Sigmoid colon (tissue), 7 donors: ENCODE measurements around the gene MCM9. TPM values are rescaled to one million over a fixed set of nuclear protein-coding genes. Genes with fewer than 3 reads are reported as not detected.
"Not testable (repeated sequence)": the region's sequence is repeated elsewhere in the genome, so short reads cannot be mapped to it uniquely, and the experiment has no call there.

Experiments used
- DNase-seq: peaks from one replicate; pipeline ENCODE4 v3.0.0-alpha.2; 2019
- H3K27ac ChIP-seq, 4 donors: fragments of 200-600 bp; sonication (generic); one replicate each; pipeline ENCODE4 v1.5.1; 2016 to 2019; ENCODE audit warnings: mild to moderate bottlenecking in 1 of 4
- H3K27me3 ChIP-seq, 3 donors: fragments of 200-600 bp; sonication (generic); one replicate each; pipeline ENCODE4 v1.5.1; 2019; ENCODE audit warnings: mild to moderate bottlenecking in 1 of 3
- H3K36me3 ChIP-seq, 4 donors: fragments of 200-600 bp; sonication (generic); one replicate each; pipeline ENCODE4 v1.5.1; 2016 to 2019
- H3K4me1 ChIP-seq, 4 donors: fragments of 200-600 bp; sonication (generic); one replicate each; pipeline ENCODE4 v1.5.1; 2017 to 2019
- H3K4me3 ChIP-seq, 4 donors: fragments of 200-600 bp; sonication (generic); one replicate each; pipeline ENCODE4 v1.5.1; 2017 to 2019; ENCODE audit warnings: mild to moderate bottlenecking in 2 of 4, moderate library complexity in 1 of 4
- H3K9me3 ChIP-seq, 4 donors: fragments of 200-600 bp in 3 of 4; sonication (generic) in 3 of 4; one replicate each; pipeline versions ENCODE4 v1.5.1 to v1.6.1; 2013 to 2019
- EP300 ChIP-seq, 4 donors: sonication (generic); formaldehyde crosslinking; IDR thresholded peaks; one replicate each; pipeline ENCODE4 v1.6.1; 2017; ENCODE audit warnings: antibody characterized with exemption in 4 of 4
- POLR2A ChIP-seq, 2 donors: fragments of 450-650 bp; IDR thresholded peaks; one replicate each; pipeline ENCODE4 v1.6.1; 2016; ENCODE audit warnings: antibody characterized with exemption in 2 of 2, mild to moderate bottlenecking in 2 of 2, moderate library complexity in 2 of 2
- POLR2AphosphoS5 ChIP-seq, 4 donors: sonication (generic); formaldehyde crosslinking; IDR thresholded peaks; one replicate each; pipeline ENCODE4 v1.6.1; 2017; ENCODE audit warnings: antibody characterized with exemption in 4 of 4
- WGBS, 2 donors: extraction: QIAGEN DNeasy Blood & Tissue Kit; methylation state at CpG; one replicate each; pipeline ENCODE4 v1.1.7; 2013; 5-methylcytosine and 5-hydroxymethylcytosine counted together
- intact Hi-C: fragments of 100-400 bp; cut with DNase I; formaldehyde crosslinking; loops from one replicate; pipeline ENCODE4 v1.15.1; 2023
- polyA plus RNA-seq, 3 donors: library from polyadenylated mRNA; stranded (reverse); fragments of 200-250 nt; gene quantifications; one replicate each; pipeline ENCODE4 v1.2.3, GENCODE V29; 2013
- total RNA-seq, 4 donors: library from RNA; depleted of rRNA; stranded (reverse); fragments of >200 nt; gene quantifications; one replicate each; pipeline ENCODE4 v1.1.0, GENCODE V29; 2016
- TF ChIP-seq, protein P1 (sequence below), 4 experiments: fragments of 450-650 bp in 3 of 4; fragments of 200-600 bp in 1 of 4; IDR thresholded peaks; one replicate each; pipeline ENCODE4 v1.5.1; 2016 to 2019; ENCODE audit warnings: antibody characterized with exemption in 4 of 4, mild to moderate bottlenecking in 3 of 4, moderate library complexity in 2 of 4
- donor health status: healthy with polysubstance abuse.
- donor health status: Bipolar disorder and iron deficiency.
- donor health status: healthy.

Gene MCM9
- total and polyA plus RNA-seq, 7 donors, result 1.8 to 16.1 (median 10.2) TPM

DNA sequence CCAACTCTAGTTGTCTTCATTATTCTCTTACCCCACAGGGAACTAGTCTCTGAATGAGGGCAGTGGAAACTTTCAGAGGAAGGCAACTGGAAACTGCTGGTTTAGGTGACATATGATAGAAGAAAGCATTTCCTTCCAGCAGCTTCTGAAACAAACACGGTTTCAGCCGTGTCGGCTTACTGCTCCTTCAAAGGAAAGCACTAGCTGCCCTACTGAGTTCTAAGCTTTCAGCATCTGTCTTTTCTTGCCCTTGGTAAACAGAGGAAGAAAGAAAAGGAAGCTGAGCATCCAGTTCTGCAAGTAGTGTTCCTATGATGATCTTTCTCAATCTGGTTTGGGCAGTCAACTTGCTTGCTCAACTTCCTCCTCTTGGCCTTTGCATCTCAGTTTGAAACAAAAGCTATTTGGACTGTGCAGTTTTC lies 166.0 kb downstream of the MCM9 start:
- no peaks in the 10 kb centered on the region for H3K4me1 ChIP-seq
- H3K9me3 ChIP-seq, result no peaks in the 10 kb centered on the region
- TF ChIP-seq POLR2AphosphoS5 (IDR thresholded peaks at IDR 0.05), result peak in 1 of 4 donors; percentile 11
- TF ChIP-seq, protein P1, sequence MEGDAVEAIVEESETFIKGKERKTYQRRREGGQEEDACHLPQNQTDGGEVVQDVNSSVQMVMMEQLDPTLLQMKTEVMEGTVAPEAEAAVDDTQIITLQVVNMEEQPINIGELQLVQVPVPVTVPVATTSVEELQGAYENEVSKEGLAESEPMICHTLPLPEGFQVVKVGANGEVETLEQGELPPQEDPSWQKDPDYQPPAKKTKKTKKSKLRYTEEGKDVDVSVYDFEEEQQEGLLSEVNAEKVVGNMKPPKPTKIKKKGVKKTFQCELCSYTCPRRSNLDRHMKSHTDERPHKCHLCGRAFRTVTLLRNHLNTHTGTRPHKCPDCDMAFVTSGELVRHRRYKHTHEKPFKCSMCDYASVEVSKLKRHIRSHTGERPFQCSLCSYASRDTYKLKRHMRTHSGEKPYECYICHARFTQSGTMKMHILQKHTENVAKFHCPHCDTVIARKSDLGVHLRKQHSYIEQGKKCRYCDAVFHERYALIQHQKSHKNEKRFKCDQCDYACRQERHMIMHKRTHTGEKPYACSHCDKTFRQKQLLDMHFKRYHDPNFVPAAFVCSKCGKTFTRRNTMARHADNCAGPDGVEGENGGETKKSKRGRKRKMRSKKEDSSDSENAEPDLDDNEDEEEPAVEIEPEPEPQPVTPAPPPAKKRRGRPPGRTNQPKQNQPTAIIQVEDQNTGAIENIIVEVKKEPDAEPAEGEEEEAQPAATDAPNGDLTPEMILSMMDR (IDR thresholded peaks at IDR 0.05), result no peak
- H3K27me3 ChIP-seq, result no peaks in the 10 kb centered on the region
- intact Hi-C loops, result no loop called here
- H3K27ac ChIP-seq, result peak overlapping the region in 2 of 4 donors; percentile 9 to 41
- DNase-seq, result no peak
- WGBS, 2 donors, result 59 to 77% methylated on average over 3 of the region's 3 CpGs
- H3K4me3 ChIP-seq, result no peak overlapping the region
- H3K36me3 ChIP-seq, result no peaks in the 10 kb centered on the region

DNA sequence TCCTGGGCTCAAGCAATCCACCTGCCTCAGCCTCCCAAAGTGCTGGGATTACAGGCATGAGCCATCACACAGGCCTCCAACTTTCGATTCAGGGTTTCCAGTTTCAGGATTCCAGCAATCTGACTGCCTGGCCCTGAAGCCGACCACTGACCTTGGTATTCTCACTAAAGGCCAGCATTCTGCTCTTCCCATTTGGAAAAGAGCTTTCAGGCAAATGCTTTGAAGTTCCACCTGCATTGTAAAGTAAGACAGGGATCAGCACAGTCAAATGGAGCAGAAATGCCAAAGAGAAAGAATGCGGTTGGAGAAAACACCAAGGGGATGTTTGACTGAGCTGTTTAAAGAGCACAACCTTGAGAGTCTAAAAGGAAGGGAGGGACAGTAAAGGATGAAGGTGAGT lies 166.5 kb downstream of the MCM9 start:
- no peaks in the 10 kb centered on the region for H3K36me3 ChIP-seq
- DNase-seq, result no peak
- peak overlapping the region in 2 of 4 donors; percentile 9 to 41 for H3K27ac ChIP-seq
- H3K27me3 ChIP-seq, result no peaks in the 10 kb centered on the region
- no peaks in the 10 kb centered on the region for H3K9me3 ChIP-seq
- 76 to 85% methylated on average over 3 of the region's 3 CpGs for WGBS, 2 donors
- TF ChIP-seq POLR2AphosphoS5 (IDR thresholded peaks at IDR 0.05), result no peak
- TF ChIP-seq, protein P1 (IDR thresholded peaks at IDR 0.05), result no peak
- TF ChIP-seq POLR2A (IDR thresholded peaks at IDR 0.05), result no peak
- TF ChIP-seq EP300 (IDR thresholded peaks at IDR 0.05), result no peak
- intact Hi-C loops, result no loop called here
- no peaks in the 10 kb centered on the region for H3K4me1 ChIP-seq
- H3K4me3 ChIP-seq, result no peak overlapping the region

DNA sequence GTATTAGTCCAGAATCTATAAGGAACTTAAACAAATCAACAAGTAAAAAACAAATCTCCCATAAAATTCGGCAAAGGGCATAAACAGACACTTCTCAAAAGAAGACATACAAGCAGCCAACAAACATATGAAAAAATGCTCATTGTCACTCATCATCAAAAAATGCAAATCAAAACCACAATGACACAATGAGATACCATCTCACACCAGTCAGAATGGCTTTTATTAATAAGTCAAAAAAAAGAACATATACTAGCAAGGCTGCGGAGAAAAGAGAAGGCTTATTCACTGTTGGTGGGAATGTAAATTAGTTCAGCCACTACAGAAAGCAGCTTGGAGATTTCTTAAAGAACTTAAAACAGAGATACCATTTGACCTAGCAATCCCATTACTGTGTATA lies 169.6 kb downstream of the MCM9 start:
- DNase-seq, H3K4me1 ChIP-seq, H3K27ac ChIP-seq, H3K36me3 ChIP-seq, H3K27me3 ChIP-seq, H3K9me3 ChIP-seq, H3K4me3 ChIP-seq, intact Hi-C loops: not testable (repeated sequence)
- WGBS, 2 donors, result 78 to 81% methylated on average over 2 of the region's 2 CpGs

DNA sequence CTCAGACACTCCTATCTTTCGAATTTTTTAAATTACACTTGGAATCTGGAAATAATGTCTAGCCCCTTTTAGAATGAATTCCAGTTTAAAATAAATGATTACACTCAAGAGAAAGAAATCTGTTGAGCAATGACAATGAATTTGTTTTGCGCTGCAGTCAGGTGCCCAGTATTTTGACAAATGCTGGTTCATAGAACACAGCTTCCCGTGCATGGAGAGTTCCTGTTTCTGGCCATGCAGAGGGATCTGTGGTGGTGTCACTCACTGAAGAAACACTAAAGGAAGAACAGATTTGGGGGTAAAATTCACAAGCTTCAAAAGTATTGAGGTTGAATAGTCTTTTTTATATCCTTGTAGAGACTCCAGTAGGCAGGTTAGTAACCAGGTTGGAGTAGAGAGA lies 170.2 kb downstream of the MCM9 start:
- Histone ChIP-seq H3K27me3 (no peaks in the 10 kb centered on the region), H3K9me3 (no peaks in the 10 kb centered on the region), H3K4me1 (no peaks in the 10 kb centered on the region), H3K4me3 (no peak overlapping the region), H3K36me3 (no peaks in the 10 kb centered on the region), H3K27ac (no peak overlapping the region)
- intact Hi-C loops, result no loop called here
- DNase-seq, result no peak
- WGBS, 2 donors, result 50 to 62% methylated on average over 3 of the region's 3 CpGs
- TF ChIP-seq, protein P1 (IDR thresholded peaks at IDR 0.05), result no peak
- no peak for TF ChIP-seq EP300 (IDR thresholded peaks at IDR 0.05)
- no peak for TF ChIP-seq POLR2A (IDR thresholded peaks at IDR 0.05)
- no peak for TF ChIP-seq POLR2AphosphoS5 (IDR thresholded peaks at IDR 0.05)

Other genes starting within 250 kb of the MCM9 start
- 10 to 100 TPM; 10.2 to 17.1 (median 14.1) TPM for gene ASF1A, start 41.0 kb downstream of the MCM9 start, total RNA-seq
- 10 to 100 TPM; 10.2 to 14.3 (median 11.6) TPM for gene ASF1A, start 41.0 kb downstream of the MCM9 start, polyA plus RNA-seq
- 1 to 10 TPM; 3.9 to 8.7 (median 5.3) TPM for gene FAM184A, start 143.5 kb upstream of the MCM9 start, total RNA-seq
- 1 to 10 TPM in 1 of 3 donors, under 1 TPM in 2; 0.60 to 1.5 (median 0.92) TPM for gene FAM184A, start 143.5 kb upstream of the MCM9 start, polyA plus RNA-seq